Measurements from ENCODE around the gene TM9SF1. TPM values are rescaled to one million over a fixed set of nuclear protein-coding genes. Genes with fewer than 3 reads are reported as not detected.

TM9SF1 gene
- total and polyA plus RNA-seq, 10 of the 15 experiments (the other 5 are each of a cell fraction or from before 2014, with no cell fraction given): 7.2 to 39.2 (median 17.6) TPM

- in situ Hi-C loops (cut with MboI): no loop called here
- WGBS (ENCODE audit: insufficient coverage, insufficient replicate concordance, low lambda C conversion rate, missing lambda C conversion rate): 55% methylated on average over 2 of the region's 2 CpGs
Observed at GRCh38 chr14:24187539-24187915, 7.7 kb downstream of the TM9SF1 start.

More at GRCh38 chr14:24187539-24187915, 7.7 kb downstream of the TM9SF1 start:
- no peak for FAIRE-seq
- Histone ChIP-seq H3K4me2 (ENCODE audit: control insufficient read depth, insufficient read depth) (peak overlapping the region; percentile 78), H3K9ac (ENCODE audit: control insufficient read depth, insufficient read depth, low read length) (peak overlapping the region; percentile 69), H2AFZ (ENCODE audit: control insufficient read depth, low read depth, low read length) (no peak overlapping the region), H3K36me3 (ENCODE audit: control insufficient read depth in 2 of 2, insufficient read depth in 2 of 2, low read length in 1 of 2) (peaks cover 15 to 24% of the 10 kb centered on the region in 2 experiments), H4K20me1 (ENCODE audit: control insufficient read depth, insufficient read depth) (no peaks in the 10 kb centered on the region), H3K4me3 (peak overlapping the region; percentile 79), H3K79me2 (ENCODE audit: control insufficient read depth, insufficient read depth, low read length) (peaks cover 20% of the 10 kb centered on the region), H3K9me3 (replicated peaks; ENCODE audit: control insufficient read depth, insufficient read depth, low read length) (no peaks in the 10 kb centered on the region), H3K27ac (ENCODE audit: control insufficient read depth, insufficient read depth) (no peak overlapping the region), H3K4me1 (ENCODE audit: control insufficient read depth, insufficient read depth, low read length) (0 out of 2 replicates have a peak, but pooled peaks cover 4% of the 10 kb centered on the region), H3K27me3 (replicated peaks in 1 of 2; ENCODE audit: control insufficient read depth in 2 of 2, insufficient read depth in 2 of 2, low read length in 1 of 2) (no peaks in the 10 kb centered on the region)
- DNase-seq (ENCODE audit: low read depth, low spot score): no peak
- ChIA-PET RAD21 (ENCODE audit: unreplicated experiment) (interaction anchor here (1.1 to 2.8 kb wide), 3 partner anchors 27 to 110 kb away, joined by 3 to 13 read pairs (median 9); partner anchors contain the start of gene IRF9), CTCF (interaction anchor here (0.8 to 2.0 kb wide), 4 partner anchors 26 to 121 kb away, joined by 3 to 9 read pairs (median 3); partner anchors contain the start of genes CHMP4A, CIDEB and IRF9), SMC1A (ENCODE audit: uncharacterized antibody, unreplicated experiment) (interaction anchor here (1.6 kb wide), 1 partner anchor 84 kb away, joined by 3 read pairs; the partner anchor contains the start of gene RABGGTA), POLR2A (interaction anchor here (1.0 to 3.0 kb wide), 4 partner anchors 8 to 55 kb away, joined by 3 to 28 read pairs (median 13); partner anchors contain the start of genes CHMP4A, IRF9, TINF2 and TM9SF1)
- TF ChIP-seq RUNX3 (IDR thresholded peaks at IDR 0.05; ENCODE audit: low read length): no peak
- TF ChIP-seq MAX (IDR thresholded peaks at IDR 0.05; ENCODE audit: low read depth, low read length): no peak
- no peak for TF ChIP-seq SMC3 (IDR thresholded peaks at IDR 0.05; ENCODE audit: borderline replicate concordance, low read length)
- no peak for TF ChIP-seq SMARCA5 (IDR thresholded peaks at IDR 0.05)
- TF ChIP-seq EED (IDR thresholded peaks at IDR 0.05; ENCODE audit: low read depth): no peak
- TF ChIP-seq ZNF207 (IDR thresholded peaks at IDR 0.05; ENCODE audit: borderline replicate concordance): no peak
- no peak for TF ChIP-seq TCF12 (IDR thresholded peaks at IDR 0.05; ENCODE audit: low read depth, low read length)
- no peak for TF ChIP-seq ZBED1 (IDR thresholded peaks at IDR 0.05; ENCODE audit: borderline replicate concordance)
- no peak for TF ChIP-seq PML (IDR thresholded peaks at IDR 0.05; ENCODE audit: low read length)
- no peak for TF ChIP-seq SRF (IDR thresholded peaks at IDR 0.05; ENCODE audit: low read depth in 2 of 2, low read length in 2 of 2)
- TF ChIP-seq BCL11A (IDR thresholded peaks at IDR 0.05; ENCODE audit: low read depth, low read length): no peak
- TF ChIP-seq POLR2AphosphoS2 (IDR thresholded peaks at IDR 0.05; ENCODE audit: low read depth, low read length): no peak
- no peak for ATAC-seq
- intact Hi-C loops (cut with micrococcal nuclease; ENCODE audit: unreplicated experiment): no loop called here
- no TSS peak for BruUV-seq (replicated peaks)

All from GM12878 (cell line).